ENCODE measurements around the gene RPGRIP1.

RPGRIP1 gene

DNA sequence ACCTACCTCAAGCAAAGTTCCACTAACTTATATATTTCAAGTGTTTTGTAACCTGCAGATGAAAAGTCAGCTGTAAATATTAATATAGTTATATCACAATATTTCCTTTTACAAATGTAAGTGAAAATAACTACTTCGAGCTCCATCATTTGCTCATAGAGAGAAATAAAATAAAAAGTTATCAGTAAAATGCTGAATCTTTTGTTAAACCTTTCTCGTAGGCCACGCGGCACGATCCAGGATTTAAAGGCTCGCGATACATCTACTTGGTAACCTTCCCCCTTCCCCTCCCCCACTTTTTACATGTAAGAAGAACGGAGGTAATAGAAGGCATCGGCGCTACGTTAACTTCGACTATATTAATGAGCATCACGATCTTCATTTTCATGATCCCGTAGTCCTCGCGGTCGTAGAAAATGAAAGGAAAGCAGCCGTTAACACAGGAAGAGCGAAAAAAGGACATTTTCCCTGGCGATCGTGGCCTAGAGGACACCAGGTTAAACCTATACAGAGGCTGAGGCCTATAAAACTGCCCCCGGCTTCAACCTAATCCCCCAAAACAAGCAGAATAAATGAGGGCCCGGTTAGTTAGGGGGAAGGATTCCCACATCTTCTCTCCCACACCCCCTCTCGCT lies 11.1 kb upstream of the RPGRIP1 start (continued):
- TF ChIP-seq, protein P1, sequence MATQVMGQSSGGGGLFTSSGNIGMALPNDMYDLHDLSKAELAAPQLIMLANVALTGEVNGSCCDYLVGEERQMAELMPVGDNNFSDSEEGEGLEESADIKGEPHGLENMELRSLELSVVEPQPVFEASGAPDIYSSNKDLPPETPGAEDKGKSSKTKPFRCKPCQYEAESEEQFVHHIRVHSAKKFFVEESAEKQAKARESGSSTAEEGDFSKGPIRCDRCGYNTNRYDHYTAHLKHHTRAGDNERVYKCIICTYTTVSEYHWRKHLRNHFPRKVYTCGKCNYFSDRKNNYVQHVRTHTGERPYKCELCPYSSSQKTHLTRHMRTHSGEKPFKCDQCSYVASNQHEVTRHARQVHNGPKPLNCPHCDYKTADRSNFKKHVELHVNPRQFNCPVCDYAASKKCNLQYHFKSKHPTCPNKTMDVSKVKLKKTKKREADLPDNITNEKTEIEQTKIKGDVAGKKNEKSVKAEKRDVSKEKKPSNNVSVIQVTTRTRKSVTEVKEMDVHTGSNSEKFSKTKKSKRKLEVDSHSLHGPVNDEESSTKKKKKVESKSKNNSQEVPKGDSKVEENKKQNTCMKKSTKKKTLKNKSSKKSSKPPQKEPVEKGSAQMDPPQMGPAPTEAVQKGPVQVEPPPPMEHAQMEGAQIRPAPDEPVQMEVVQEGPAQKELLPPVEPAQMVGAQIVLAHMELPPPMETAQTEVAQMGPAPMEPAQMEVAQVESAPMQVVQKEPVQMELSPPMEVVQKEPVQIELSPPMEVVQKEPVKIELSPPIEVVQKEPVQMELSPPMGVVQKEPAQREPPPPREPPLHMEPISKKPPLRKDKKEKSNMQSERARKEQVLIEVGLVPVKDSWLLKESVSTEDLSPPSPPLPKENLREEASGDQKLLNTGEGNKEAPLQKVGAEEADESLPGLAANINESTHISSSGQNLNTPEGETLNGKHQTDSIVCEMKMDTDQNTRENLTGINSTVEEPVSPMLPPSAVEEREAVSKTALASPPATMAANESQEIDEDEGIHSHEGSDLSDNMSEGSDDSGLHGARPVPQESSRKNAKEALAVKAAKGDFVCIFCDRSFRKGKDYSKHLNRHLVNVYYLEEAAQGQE (tag by site-specific recombination; IDR thresholded peaks at IDR 0.05): 0 out of 2 replicates have a peak, but pooled peaks have one; percentile 41
- TF ChIP-seq ZNF169 (tag by site-specific recombination; IDR thresholded peaks at IDR 0.05) (no peak), ZNF157 (tag by site-specific recombination; IDR thresholded peaks at IDR 0.05) (no peak), HOXC10 (CRISPR knock-in tag; IDR thresholded peaks at IDR 0.05) (no peak), ZNF624 (tag by site-specific recombination; IDR thresholded peaks at IDR 0.05) (no peak), GFI1B (tag by site-specific recombination; IDR thresholded peaks at IDR 0.05) (no peak), ZFP41 (tag by site-specific recombination; IDR thresholded peaks at IDR 0.05; ENCODE audit: borderline replicate concordance) (no peak), ZNF777 (tag by site-specific recombination; IDR thresholded peaks at IDR 0.05; ENCODE audit: borderline replicate concordance) (no peak), ZNF324 (tag by site-specific recombination; IDR thresholded peaks at IDR 0.05) (no peak), ZNF830 (tag by site-specific recombination; IDR thresholded peaks at IDR 0.05; ENCODE audit: low read depth) (no peak), ZNF792 (tag by site-specific recombination; IDR thresholded peaks at IDR 0.05) (no peak), ZBTB17 (tag by site-specific recombination; IDR thresholded peaks at IDR 0.05) (no peak), ZNF785 (tag by site-specific recombination; IDR thresholded peaks at IDR 0.05) (no peak), ZNF132 (tag by site-specific recombination; IDR thresholded peaks at IDR 0.05; ENCODE audit: borderline replicate concordance) (no peak), ZNF596 (tag by site-specific recombination; IDR thresholded peaks at IDR 0.05) (no peak), ZNF426 (tag by site-specific recombination; IDR thresholded peaks at IDR 0.05) (peak; percentile 8), KLF7 (tag by site-specific recombination; IDR thresholded peaks at IDR 0.05; ENCODE audit: borderline replicate concordance) (no peak), ZNF629 (tag by site-specific recombination; IDR thresholded peaks at IDR 0.05) (0 out of 2 replicates have a peak, but pooled peaks have one; percentile 14), ZNF664 (tag by site-specific recombination; IDR thresholded peaks at IDR 0.05) (no peak), ZNF2 (tag by site-specific recombination; IDR thresholded peaks at IDR 0.05) (no peak), ZNF24 (tag by site-specific recombination; IDR thresholded peaks at IDR 0.05) (no peak), SP7 (tag by site-specific recombination; IDR thresholded peaks at IDR 0.05) (no peak), ZFP37 (tag by site-specific recombination; IDR thresholded peaks at IDR 0.05) (no peak)
- TF ChIP-seq, protein P2, sequence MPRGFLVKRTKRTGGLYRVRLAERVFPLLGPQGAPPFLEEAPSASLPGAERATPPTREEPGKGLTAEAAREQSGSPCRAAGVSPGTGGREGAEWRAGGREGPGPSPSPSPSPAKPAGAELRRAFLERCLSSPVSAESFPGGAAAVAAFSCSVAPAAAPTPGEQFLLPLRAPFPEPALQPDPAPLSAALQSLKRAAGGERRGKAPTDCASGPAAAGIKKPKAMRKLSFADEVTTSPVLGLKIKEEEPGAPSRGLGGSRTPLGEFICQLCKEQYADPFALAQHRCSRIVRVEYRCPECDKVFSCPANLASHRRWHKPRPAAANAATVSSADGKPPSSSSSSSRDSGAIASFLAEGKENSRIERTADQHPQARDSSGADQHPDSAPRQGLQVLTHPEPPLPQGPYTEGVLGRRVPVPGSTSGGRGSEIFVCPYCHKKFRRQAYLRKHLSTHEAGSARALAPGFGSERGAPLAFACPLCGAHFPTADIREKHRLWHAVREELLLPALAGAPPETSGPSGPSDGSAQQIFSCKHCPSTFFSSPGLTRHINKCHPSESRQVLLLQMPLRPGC (tag by site-specific recombination; IDR thresholded peaks at IDR 0.05): no peak
- TF ChIP-seq, protein P3, sequence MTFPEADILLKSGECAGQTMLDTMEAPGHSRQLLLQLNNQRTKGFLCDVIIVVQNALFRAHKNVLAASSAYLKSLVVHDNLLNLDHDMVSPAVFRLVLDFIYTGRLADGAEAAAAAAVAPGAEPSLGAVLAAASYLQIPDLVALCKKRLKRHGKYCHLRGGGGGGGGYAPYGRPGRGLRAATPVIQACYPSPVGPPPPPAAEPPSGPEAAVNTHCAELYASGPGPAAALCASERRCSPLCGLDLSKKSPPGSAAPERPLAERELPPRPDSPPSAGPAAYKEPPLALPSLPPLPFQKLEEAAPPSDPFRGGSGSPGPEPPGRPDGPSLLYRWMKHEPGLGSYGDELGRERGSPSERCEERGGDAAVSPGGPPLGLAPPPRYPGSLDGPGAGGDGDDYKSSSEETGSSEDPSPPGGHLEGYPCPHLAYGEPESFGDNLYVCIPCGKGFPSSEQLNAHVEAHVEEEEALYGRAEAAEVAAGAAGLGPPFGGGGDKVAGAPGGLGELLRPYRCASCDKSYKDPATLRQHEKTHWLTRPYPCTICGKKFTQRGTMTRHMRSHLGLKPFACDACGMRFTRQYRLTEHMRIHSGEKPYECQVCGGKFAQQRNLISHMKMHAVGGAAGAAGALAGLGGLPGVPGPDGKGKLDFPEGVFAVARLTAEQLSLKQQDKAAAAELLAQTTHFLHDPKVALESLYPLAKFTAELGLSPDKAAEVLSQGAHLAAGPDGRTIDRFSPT (tag by site-specific recombination; IDR thresholded peaks at IDR 0.05): no peak
- TF ChIP-seq, protein P4, sequence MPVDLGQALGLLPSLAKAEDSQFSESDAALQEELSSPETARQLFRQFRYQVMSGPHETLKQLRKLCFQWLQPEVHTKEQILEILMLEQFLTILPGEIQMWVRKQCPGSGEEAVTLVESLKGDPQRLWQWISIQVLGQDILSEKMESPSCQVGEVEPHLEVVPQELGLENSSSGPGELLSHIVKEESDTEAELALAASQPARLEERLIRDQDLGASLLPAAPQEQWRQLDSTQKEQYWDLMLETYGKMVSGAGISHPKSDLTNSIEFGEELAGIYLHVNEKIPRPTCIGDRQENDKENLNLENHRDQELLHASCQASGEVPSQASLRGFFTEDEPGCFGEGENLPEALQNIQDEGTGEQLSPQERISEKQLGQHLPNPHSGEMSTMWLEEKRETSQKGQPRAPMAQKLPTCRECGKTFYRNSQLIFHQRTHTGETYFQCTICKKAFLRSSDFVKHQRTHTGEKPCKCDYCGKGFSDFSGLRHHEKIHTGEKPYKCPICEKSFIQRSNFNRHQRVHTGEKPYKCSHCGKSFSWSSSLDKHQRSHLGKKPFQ (tag by site-specific recombination; IDR thresholded peaks at IDR 0.05): no peak
- TF ChIP-seq, protein P5, sequence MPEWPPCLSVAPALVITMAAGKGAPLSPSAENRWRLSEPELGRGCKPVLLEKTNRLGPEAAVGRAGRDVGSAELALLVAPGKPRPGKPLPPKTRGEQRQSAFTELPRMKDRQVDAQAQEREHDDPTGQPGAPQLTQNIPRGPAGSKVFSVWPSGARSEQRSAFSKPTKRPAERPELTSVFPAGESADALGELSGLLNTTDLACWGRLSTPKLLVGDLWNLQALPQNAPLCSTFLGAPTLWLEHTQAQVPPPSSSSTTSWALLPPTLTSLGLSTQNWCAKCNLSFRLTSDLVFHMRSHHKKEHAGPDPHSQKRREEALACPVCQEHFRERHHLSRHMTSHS (tag by site-specific recombination; IDR thresholded peaks at IDR 0.05): no peak
